ENCODE measurements around the gene CDC16.

Gene CDC16

DNA sequence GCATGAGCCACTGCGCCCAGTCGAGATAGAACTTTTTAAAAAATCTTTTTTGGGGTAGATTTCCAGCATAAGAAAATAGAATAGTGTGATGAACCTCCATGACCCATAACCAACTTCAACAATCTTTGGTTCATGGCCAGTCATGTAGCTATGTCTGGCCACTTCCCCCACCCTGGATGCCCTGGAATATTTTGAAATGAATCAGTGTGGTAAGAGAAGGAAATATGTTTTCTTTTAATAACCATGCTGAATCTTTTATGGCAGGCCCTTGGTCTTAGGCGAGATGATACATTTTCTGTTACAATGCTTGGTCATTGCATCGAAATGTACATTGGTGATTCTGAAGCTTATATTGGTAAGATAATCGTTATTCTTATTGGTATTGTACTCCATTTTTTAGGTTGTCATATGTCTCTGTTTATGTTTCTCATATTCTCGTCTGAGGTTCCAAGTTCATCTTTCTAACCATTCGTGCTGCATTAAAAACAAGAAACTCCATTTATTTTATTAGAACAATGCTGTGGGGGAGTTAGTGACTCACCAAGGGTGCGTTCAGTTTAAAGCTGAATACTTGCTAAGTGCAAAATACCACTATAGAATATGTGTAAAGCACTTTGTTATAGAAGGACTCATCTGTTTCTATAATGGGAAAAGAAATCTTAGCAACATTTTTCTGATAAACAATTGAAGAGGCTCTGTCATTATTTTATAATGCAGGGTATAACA is 30.4 kb downstream of the CDC16 start:
- no peak for DNase-seq

DNA sequence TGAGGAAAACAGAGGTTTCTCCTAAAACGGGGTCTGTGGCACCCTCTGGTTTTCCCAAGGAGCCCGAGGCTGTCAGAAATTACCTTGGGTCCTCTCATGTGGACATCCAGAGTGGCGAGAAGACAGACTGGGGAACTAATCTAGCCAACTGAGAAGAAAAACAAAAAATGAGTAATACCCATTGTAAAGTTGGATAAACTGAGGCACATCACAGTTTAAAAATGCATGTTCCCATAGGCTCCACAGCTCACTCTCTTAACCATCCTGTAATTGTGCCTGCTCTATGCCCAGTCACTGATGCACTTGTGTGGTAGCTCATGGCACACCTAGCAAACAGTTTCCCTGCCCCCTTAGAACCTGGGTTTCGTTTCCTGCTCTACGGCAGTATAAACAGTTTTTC is 31.5 kb downstream of the CDC16 start:
- DNase-seq = no peak

DNA sequence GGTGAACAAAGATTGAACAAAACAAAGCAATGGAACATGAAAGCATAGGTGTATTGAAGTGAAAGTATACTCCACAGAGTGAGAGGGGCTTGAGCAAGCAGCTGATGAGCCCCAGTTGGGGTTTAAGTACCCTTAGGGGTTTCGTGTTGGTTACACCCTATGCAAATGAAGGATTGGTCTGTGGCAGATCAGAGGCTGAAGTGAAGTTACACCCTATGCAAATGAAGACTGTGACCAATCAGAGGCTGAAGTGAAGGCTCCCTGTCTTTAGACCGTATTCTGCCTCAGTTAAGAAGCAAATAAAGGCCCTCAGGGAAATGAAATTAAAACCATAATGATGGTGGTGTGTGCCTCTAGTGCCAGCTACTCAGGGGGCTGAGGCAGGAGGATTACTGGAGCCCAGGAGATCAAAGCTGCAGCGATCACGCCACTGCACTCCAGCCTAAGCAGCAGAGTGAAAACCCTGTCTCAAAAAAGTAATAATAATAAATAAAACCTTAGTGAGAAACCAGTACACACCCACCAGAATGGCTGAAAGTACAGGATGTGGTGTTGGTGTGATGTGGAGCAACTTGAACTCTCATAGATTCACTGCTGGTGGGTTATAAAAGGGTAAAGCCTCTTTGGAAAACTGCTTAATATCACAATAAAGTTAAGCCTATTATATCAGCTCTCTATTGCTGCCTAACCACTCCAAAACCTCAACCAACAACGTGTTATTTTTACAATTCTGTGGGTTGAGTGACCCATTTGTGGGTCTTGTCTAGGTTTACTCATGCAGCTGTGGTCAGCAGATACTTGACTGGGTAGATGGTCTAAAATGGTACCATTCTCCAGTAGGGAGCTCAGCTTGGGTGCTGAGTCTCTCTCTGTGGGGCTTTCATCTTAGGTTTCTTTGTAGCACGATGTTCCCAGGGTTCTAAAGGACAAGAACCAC is 33.9 kb downstream of the CDC16 start:
- DNase-seq = no peak

DNA sequence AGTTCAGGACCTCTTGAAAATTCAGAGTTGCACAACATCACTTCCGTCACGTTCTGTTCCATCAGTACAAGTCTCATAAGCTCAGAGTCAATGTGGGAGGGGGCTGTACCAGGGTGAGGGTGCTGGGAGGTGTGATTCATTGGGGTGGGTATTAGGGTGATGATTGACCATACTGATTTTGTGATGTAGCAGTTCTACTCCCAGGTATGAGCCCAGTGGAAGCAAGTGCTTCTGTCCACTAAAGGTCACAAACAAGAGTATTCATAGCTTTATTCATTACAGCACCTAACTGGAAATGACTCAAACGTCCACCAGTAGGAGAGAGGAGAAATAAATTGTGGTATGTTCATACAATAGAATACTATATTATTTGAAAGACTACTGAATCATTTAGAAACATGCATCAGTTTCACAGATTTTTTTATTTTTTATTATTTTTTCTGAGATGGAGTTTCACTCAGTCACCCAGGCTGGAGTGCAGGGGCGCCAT is 34.6 kb downstream of the CDC16 start:
- DNase-seq = peak in 1 of 2 experiments; percentile 29

DNA sequence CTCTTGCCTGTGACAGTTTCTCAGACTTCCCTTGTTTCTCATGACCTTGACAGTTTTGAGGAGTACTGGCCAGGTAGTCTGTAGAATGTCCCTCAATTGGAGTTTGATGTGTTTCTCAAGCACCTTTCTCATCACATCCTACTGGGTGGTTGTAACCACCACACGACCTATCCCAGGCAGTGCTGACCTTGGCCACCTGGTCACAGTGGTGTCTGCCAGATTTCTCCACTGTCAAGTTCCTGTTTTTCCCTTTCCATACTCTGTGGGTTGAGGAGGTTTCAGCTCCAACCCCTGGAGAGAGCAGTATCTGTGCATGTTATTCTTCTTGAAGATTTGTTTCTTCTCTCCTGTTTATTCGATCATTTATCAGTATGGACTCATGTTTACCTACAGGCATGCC is 38.3 kb downstream of the CDC16 start:
- DNase-seq = no peak

DNA sequence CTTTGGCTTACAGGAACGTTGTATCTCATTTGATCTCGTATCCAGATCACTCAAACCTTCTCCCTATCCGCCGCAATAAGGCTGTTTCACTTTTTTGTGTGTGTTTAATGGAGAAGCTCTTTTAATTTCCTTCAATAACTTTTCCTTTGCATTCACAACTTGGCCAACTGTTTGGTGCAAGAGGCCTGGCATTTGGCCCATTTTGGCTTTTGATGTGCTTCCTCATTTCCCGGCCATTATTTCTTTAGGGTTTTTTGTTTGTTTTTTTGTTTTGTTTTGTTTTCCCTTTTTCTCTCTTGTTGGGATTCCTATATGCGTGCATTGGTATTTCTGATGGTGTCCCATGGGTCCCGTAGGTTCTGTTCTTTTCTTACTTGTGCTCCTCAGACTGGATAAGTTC is 40.6 kb downstream of the CDC16 start:
- no peak for DNase-seq

DNA sequence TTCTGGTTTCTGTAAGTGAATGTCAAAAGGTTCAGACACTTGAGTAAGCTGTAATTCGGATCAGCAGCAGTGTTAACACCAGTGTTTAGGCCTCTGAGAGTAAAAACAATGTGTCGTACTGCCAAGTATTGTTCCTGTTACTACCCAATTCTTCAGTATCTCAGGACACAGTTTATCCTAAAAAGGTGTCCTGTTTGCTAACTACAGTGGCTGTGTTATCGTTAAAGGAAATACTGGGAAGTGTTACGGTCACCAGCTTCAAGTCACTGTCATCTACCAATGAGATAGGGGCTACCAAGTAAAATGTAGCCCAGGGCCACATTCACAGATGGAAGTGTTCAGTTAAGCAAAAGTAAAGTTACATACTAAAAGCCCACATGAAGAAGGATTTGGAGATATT is 44.4 kb downstream of the CDC16 start:
- no peak for DNase-seq

DNA sequence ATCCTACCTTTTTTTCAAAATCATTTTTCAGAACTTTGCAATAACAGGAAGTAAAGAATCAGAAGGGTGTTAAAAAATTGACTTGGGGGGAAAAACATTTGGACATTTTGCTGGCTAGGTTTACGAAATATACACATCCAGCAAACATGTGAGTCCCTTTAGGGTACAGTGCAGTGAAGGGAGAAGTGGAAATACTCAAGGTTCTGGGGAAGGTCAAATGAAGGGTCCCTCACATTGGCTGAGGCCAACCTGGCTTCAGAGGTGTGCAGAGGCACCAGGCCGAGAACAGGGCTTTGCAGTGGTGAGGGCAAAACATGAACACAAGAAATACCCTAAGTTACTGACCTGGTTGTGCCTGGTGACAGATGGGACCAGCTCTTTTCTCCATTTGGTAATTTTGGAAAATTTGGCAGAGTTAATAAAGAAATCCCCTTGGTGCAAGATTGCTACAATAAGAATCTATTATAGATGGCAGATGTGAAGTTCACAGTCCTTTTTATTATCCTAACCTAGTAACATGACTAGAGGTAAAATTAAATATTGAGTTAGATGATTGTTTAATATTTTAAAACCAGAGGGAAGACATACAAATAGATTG is 45.2 kb downstream of the CDC16 start:
- peak in 1 of 2 experiments; percentile 33 for DNase-seq

DNA sequence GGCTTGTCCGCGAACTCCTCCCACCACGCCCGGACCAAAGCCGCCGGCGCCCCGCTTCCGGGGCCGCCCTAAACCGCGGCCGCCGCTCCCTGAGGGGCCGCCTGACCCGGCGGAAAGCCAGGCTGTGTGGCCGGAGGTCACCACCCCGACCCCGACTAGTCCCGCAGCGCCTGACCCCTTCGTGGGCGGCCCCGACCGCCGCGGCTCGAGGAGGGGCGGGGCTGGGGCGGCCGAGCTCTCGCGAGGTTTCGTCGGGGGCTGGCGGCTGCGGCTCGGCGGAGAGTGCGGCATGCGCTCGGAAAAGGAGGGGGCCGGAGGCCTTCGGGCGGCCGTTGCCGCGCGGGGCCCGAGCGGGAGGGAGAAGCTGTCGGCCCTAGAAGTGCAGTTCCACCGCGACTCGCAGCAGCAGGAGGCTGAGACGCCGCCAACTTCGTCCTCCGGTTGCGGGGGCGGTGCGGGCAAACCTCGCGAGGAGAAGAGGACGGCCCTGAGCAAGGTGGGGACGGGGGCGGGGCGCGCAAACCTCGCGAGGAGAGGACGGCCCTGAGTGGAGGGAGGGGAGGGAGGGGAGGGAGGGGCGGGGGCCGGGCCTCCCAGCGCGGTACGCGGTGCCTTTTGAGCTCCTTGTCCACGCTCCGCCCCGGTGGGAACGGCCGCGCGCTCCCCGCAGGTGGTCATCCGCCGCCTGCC is 46.8 kb downstream of the CDC16 start, which contains the start of gene UPF3A:
UPF3A (plus strand) TSS at position 251 of the 690 bp plus-strand sequence; CDS start at position 290, 39 bp downstream.
- DNase-seq = peak; percentile 91 to 94

DNA sequence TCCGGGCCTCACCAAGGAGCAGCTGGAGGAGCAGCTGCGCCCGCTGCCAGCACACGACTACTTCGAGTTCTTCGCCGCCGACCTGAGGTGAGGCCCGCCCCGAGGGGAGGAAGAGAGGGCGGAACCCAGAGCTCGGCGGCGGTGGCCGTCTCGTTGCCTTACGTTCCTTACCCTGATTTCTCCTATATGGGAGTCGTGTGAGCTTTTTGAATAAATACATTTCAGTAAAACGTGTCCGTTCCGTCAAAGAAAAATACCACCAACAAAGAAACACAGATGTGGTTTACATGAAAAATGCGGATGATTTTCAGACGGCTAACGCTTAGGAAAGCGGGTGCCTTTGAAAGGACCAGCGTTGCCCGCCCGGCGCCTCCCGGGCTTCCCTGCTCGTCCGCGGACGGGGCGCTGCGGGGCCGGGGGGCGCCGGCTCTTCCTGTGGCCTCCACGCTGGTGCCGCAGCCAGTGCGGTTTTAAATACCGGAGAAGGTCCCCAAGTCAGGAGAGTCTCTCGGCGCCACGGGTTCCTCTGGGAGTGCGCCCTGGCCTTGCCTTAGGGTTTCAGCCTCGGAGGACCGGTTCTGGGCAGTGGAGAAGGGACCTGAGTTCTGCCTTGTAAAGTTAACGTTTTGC is 47.5 kb downstream of the CDC16 start:
- peak; percentile 64 to 87 for DNase-seq

DNA sequence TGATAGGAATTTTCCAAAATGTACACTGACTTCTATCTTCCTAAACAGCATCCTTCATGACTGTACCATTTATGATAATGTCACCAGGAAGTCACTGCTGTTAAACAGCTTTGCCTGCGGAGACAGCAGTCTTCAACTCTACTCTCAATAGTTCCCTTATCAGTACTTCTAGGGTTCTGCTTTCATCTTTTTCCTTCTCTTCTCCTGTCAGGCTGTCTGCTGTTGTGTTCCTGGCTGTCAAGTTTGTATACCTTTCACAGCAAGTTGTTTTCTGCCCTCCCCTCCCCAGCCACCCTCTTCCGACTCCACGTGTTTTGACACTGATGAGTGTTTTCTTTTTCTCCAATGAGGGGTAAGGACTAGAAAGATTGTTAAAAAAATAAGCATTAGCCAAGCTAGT is 48.9 kb downstream of the CDC16 start:
- DNase-seq = no peak

DNA sequence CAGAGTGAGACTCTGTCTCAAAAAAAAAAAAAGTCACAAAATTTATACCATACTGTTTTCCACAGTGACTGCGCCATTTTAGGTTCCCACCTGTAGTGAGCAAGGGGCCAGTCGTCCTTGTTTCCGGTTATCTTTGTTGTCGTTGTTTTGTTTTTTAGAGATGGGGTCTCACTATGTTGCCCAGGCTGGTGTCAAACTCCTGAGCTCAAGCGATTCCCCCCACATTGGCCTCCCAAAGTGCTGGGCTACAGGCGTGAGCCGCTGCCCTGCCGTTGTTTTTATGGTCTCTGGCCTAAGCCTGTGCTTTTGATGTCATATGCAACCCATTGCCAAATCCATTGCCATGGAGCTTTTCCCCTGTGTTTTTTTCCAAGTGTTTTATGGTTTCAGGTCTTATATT is 50.0 kb downstream of the CDC16 start:
- DNase-seq = no peak

DNA sequence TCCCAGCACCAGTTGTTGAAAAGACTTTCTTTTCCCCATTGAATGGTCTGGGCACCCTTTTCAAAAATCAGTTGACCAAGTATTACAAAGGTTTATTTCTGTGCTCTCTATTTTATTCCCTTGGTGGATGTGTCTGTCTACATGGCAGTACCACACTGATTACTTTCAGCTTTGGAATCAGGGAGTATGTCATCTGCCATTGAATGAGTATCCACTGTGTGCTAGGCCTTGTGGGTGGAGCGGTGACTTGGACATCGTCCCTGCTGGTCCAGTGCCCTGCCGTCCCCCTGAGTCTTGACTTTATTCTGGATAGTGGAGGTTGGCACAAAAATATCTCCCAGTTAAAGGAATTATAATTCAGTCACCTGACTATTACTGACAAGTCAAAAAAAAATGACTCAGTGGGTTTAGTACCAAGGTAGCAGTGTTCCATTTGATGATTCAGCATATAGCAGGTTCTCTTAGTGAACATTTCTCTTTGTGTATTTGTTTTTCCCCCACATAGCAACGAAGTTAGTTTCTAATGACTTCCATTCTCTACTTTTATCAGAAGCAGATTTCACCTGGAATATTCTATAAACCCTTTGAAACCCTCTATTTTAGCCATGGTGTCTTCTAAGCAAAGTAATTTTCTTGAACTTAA is 50.6 kb downstream of the CDC16 start:
- no peak for DNase-seq

DNA sequence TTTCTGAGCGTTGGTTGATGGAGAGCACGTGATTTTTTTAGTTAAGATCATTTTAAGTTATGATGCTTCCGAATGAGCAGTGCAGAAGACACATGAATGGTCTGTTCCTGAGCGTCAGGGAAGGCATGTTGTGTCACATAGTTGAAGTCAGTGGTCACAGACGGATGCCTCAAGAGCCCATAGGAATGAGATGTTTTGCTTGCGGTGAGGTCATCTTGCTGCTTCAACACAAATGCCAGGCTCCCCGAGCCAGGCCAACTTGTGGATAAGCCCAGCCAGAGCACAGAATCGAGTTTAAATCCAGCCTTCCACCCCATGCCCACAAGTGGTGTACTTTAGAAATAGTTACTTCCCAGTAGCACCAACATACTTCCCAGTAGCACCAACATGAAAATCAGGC is 52.1 kb downstream of the CDC16 start:
- no peak for DNase-seq

DNA sequence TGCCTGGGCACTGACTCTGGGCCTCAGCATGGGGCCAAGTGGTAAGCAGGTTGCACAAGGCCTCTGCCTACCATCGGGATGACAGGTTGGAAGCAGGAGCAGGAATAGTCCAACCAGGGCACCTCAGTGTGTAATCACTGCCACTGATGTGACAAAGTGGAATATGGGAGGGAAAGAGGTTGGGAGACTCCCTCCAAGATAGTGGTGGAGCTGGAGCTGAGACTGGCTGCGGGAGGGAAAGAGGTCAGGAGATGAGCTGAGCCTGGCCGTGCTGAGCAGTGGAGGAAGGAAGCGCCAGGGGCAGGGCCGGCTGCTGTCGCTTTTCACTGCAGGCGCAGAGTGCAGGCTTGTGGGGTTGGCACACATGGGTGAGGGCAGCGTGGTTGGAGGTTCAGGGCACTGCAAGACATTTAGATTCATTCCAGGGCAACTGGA is 53.5 kb downstream of the CDC16 start:
- DNase-seq = no peak

DNA sequence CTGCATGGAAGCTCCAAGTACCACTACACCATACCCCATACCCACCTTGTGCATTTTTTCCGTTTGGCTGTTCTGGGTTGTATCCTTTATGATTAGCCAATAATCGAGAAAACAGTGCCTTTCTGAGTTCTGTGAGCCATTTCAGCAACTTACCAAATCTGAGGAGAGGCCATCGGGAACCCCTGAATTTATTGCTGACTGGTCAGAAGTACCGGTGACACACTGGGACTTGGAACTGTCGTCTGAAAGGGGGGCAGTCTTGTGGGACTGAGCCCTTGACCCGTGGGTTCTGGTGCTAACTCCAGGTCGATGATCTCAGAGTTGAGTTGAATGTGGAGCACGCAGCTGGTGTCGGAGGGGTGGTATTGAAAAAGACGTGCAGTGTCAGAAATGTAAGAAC is 61.8 kb downstream of the CDC16 start:
- no peak for DNase-seq

DNA sequence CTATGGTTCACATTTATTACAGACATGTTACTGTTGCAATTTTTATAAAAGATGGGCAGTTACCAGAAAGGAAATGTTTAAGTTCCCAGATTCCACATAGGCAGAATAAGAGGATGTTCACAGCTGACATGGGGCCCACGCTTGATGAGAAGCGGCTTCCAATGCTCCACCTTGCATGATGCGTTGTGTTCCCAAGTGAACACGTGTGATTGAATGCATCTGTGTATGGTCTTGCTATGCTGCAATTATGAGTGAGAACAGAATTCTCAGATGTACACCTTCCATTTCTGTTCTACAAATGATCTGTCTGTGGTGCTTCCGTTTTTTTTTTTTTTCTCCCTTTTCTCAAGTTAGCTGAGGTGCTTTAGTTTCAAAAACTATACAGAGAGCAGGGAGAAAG is 62.2 kb downstream of the CDC16 start:
- DNase-seq = no peak

DNA sequence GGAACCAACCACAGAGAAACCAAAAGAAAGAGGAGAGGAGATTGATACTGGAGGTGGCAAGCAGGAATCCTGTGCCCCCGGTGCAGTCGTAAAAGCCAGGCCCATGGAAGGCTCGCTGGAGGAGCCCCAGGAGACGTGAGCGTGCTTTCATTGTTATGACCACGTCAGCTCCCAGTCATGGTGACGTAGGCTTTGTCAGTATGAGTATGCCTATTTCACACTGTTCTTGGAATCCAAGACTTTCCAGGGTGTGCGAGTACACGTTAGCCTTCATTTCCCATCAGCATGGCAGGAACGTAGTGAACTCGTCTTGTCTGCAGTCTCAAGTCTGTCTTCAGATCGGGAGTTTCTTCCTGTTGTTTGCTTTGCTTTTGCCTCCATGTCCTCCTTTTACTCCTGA is 64.2 kb downstream of the CDC16 start:
- no peak for DNase-seq

DNA sequence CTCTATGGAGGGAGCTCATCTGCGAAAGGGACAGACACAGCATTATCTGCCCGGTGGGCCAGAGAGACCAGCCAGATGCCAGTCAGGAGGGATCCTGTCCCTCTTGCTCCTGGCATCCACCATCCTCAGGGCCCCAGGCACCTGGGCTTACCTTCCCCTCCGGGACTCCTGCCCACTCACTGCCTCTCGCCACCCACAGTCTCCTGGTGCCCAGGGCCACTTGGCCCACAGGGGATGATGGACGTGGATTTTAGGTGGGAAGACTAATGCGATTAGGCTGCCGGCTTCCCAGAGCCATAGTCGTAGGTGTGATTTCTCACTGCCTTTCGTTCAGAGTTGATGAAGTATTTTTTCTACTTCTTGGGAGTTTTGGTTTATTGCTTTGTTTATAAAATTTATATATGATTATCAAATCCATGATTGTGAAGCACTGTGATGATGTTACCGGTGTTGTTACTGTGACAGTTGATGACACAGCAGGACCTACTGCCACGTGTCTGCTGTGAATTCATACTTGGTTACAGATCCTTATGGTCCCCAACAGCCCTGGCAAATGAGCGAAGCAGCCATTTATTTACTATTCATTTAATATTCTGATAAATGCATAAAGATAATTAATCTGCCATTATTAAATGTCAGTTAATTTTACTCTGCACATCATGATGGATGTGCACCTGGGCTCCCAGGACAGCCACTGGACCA is 65.1 kb downstream of the CDC16 start:
- no peak for DNase-seq

DNA sequence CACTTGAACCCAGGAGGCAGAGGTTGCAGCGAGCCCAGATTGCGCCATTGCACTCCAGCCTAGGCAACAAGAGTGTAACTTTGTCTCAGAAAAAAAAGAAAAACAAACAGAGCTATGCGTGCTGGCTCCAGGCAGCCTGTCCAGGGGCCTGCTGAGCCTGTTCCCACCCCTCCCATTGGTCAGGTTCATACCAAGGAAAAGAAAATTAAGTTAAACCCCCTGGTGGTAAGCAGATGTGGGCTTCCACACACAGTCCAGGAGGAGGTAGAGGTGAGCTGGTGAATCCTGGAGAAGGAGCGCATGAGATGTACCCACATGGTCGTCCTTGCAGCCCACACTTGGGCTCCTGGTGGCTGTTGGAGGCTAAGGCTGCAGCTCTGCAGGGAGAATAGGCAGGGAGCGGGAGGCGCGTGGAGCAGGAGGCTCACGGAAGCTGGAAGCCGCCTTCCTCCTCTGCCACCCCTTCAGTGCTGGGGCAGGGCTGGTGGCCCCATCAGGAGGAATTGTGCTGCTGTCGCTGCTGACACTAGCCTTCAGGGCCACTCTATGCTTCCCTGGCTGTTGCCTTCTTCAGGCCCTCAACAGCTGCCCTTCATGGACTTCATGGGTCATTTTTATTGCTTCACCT is 69.1 kb downstream of the CDC16 start:
- DNase-seq = no peak

All from activated T-cell treated with anti-CD3 and anti-CD28 coated beads, Interleukin-2, amount 50 U/mL, for 48 hours (primary cell).